Middle frontal gyrus (tissue), 1 donor: ENCODE data around the gene ZFR2.

ENCODE experiments used
- DNase-seq: peaks from one replicate; pipeline ENCODE4 v3.0.0-alpha.2; 2015; ENCODE audit warnings: low spot score; ENCODE audit errors: extremely low spot score

Gene ZFR2

DNA sequence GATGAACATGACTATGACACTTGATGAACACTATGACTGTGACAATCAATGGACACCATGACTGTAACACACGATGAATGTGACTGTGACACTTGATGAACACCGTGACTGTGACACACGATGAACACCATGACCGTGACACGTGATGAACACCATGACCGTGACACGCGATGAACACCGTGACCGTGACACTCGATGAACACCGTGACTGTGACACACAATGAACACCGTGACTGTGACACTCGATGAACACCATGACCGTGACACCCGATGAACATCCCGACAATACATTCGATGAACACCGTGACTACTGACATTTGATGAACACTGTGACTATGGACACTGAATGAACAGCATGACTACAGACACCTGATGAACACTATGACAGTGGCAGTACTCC, 30.9 kb downstream of the ZFR2 start:
- no peak for DNase-seq

DNA sequence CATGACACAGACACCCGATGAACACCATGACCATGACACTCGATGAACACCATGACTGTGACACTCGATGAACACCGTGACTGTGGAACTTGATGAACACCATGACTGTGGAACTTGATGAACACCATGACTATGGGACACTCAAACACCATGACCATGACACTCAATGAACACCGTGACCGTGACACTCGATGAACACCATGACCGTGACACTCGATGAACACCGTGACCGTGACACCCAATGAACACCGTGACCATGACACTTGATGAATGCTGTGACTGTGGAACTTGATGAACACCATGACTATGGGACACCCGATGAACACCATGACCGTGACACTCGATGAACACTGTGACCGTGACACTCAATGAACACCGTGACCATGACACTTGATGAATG, 31.5 kb downstream of the ZFR2 start:
- DNase-seq: no peak

DNA sequence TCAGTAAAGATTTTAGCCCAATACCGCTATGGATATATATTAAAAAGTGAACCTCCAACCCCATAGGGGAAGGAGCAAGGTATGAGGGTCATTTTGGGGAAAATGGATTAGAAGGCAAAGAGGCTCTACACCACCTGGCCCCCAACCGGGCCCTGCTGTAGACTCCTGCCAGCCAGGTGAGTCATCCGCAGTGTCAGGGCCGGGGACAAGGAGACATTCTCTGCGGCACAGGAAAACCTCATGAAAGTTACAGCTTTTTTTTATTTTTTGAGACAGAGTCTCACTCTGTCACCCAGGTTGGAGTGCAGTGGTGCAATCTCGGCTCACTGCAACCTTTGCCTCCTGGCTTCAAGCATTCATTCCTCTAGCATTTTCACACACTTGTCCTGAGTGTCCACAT, 32.0 kb downstream of the ZFR2 start:
- DNase-seq: no peak

DNA sequence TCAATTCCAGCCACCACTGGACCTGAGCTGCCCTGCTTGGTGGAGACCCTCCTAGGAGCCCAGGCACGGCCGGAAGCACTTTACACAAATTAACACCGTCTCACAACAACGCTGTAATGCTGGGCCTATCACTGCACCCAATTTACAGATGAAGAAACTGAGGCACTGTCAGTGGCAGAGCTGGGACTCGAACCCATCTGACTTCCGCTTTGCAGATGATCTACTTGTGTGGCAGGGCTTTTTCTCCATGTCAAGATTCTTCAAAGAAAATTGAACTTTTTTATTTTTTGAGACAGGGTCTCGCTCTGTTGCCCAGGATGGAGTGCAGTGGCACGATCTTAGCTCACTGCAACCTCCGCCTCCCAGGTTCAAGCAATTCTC, 33.8 kb downstream of the ZFR2 start:
- DNase-seq: no peak

DNA sequence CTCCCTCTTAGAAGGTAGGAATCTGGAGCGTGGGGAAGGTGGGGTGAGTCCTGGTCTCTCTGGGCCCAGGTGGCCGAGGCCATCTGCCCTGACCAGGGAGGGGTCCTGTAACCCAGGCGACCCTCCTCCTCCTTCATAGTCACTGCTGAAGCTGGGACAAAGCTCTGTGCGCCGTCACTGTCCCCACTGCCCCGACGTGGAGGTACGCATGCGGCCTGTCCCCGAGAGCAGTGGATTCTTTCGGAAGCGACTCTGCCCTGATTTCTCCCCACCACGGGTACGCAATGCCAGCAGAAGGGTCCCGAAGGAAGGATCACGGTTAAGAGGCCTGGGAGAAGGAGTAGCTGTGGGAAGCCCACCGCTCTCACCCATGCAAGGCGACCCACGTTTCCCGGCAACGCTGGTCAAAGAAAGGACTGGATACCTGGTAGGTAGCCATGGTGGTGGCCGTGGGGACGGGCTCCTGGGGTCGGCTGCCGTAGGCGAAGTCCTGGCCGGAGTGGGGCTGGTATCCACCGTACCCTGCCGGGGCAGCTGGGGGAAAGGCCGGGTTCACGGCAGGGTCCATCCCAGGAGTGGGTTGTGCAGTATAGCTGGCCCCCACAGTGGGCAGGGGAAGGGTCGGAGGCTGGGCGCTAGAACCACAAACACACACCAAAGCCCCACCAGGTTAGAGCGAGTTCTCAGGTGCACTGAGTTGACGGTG, 34.3 kb downstream of the ZFR2 start:
- DNase-seq: no peak

DNA sequence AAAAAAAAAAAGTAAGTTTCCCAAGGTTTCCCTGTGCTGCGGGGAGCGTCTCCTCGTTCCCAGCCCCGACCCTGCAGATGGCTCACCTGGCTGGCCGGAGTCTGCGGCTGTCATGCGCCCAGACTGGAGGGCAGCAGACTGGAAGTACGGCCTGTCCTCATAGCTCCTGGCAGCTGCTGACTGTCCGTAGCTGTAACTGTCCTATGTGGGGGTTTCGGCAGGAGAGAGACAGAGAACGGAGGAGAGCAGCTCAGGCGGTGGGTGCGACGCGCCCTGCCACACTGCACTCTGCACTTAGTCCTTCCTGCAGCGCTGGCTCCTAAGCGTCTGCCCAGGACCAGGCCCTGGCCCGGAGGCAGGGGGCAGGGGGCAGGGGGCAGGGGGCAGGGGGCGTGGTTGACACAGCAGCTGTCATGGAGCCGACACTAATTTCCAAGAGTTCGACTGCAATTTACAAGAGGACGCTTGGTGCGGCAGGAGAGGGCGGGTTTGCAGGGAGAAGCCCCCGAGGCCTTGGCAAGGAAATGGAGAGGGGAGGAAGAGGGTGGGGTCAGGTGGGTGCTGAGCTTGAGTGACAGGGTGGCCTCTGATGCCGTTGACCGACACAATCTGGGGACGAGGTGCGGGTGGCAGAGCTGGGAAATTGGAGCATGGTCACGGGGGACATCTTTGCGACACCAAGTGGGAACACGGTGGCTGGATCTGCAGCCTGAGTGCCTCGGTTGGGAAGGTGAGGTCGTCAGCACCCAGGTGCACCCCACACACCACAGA, 35.1 kb downstream of the ZFR2 start:
- no peak for DNase-seq

DNA sequence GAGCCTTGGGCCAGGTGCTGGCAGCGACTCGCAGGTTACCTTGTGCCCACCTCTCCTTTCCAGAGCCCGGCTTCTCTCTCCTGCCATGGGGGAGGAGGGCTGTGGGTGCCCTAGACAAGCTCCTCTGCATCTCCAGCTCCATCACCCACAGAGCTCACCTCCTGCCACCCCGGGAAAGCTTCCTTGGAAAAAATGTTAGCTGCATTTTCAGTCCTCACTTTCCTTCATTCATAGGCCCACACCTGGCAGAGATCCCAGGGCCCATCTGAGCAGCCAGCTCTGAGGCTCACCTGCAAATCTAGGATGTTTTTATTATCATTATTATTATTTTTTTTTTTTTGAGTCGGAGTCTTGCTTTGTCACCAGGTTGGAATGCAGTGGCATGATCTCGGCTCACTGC, 36.8 kb downstream of the ZFR2 start:
- no peak for DNase-seq

DNA sequence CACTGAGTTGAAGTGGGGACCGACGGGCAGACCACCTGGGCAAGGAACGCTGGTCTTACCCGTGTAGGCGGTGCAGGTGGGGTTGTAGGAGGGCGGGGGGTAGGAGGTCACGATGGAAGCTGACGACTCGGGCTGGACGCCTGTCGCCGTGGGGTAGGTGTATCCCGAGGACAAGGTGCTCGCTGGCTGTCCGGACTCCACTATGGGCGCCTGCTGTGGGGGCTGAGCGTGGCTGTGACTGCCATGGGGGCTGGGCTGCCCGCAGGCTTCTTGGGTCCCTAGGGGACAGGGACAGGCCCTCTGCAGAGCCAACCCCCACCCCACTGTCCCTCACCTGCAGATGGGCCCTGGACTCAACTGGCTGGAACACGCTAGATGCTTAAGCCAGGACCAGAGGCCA, 37.2 kb downstream of the ZFR2 start:
- DNase-seq: no peak

DNA sequence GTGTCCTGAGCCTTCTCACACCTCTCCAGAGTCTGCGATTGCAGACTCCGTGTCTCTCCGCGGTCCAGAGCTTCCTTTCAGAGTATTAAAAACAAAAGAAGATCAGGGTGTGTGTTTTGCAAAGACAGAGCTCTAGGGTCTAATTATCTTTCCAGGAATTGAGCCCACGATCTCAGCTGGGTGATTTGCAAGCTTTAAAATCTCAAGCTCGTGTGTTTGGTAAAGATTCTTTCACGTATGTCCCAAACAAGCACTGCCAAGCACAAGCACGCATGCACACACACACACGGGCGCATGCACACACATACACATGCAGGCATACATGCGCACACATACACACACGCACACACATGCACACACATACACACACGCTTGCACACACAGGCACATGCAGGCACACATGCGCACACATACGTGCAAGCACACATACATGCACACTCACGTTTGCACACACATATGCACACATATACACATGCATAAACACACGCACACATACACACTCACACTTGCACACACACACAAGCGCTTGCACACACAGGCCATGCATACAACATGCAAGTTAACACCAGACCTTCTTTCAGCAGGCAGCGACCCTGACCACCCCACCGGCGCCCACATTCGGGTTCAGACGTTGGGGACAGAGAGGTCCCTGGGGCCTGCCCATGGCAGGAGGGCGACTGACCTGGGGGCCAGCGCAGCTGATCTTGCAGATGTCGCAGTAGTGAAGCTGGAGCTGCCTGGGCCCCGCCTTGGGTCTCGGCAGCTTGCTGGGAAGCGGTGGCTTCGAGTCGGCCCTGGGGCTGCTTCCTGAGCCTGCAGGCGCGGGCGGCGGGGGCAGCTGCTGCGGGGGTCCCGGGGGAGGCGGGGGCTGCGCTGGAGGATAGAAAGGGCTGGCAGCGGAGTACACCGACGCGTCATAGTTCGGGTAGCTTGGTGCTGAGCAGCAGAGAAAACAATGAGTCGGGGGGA, 37.9 kb downstream of the ZFR2 start:
- DNase-seq: no peak

DNA sequence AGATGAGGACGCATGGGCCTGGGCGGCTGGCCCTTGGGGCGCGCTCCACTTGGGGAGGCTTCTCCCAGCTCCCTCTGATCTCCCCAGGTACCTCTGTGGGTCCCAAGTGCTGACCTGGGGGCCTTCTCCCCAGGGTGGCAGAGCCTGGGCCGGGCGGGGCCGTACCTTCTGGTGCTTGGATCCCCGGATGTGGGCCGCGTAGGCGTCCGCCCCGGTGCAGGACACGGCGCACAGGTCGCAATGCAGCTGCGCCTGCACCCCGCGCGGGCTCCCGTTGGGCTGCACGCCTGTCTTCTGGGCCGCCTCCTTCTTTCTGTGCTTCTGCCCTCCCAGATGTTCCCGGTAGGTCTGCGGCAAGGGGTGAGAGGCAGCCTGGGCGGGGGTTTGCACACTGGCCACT, 41.5 kb downstream of the ZFR2 start:
- no peak for DNase-seq

DNA sequence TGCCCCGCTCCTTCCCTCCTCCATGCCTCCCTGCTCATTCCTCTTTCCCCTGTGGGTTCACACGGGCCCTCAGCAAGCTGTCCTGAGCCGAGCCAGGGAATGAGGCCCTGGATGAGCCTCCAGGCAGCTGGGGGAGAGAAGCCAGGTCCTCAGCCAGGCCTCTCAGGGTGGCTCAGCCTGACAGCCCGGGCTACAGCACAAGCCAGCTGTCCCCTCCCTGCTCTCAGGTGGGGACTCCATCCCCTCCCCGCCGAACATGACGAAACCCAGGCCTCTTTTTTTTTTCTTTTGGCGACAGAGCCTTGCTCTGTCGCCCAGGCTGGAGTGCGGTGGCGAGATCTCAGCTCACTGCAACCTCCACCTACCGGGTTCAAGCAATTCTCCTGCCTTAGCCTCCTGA, 42.7 kb downstream of the ZFR2 start:
- no peak for DNase-seq

DNA sequence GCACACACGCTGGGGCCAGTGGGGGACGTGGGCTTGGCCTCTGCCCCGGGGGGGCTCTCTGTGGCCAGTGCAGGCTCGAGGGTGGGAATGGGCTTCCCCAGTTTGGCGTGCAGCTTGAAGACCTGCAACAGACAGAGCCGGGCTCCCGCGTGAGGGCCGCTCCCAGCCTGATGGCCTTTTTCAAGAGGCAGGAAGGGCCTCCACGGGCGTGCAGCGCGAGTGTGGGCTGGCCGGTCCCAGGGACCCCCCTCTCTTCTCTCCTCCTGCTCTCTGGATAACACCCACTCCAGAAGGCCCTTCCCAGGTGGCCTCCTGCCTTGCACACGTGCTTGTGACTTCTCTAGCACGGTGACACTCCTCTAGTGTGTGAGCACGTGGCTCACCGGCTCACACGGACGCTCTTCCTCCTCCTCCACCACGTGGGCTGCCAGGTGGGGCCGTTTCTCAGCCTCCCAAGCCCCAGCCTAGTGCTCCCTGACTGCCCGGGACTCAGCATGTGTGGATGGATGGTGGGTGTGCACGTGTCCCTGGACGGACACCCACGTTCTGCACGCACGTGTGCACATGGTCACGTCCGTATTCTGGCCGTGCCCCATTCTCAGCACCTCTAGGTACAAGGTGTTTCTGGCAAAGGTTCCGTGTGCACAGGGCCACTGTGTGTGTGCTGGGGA, 43.4 kb downstream of the ZFR2 start:
- no peak for DNase-seq

DNA sequence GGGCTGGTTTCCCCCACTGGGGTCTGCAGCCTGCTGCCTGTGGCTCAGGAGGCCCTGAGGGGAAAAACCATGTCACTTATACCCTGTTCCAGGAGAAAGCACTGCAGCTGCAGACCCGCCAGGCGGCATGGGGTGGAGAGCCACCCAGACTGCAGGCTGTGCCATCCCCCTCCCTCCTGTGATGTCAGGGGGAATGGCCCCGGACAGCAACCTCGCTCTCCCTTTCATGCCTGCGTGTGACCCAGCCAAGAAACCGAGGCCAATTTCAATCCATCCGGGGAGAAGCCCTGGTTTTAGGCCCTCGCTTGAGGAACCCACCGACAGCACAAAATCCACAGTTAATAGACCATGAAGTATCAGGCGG, 45.5 kb downstream of the ZFR2 start:
- DNase-seq: no peak

DNA sequence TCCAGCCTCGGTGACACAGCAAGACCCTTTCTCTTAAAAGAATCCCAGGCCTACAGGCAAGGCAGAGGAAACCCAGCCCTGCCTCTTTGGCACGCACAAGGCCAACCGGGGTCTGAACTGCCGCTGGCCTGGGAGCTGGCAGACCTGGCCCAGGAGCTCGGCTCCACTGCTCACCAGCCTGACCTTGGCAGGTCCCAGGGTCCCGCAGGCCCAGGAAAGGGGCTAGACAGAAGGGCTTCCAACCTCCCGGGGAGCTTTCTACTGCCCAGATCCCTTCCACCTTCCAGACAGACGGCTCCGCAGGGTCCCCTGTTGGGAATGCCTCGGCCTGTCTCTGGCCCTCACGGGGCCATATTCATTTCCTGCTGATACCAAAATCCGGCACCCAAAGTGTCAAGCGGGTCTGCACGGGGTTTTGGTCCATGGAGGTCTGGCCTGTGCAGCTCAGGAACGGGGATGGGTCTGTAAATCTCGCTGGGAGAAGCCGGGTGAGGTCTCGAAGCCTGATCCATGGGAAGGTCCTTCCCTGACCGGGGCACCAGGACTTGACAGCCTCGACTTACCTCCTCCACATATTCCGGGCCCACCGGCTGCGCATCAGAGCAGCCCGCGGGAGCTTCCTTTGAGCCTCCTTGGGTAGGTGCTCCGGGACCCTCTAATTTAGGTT, 46.0 kb downstream of the ZFR2 start:
- DNase-seq: no peak

DNA sequence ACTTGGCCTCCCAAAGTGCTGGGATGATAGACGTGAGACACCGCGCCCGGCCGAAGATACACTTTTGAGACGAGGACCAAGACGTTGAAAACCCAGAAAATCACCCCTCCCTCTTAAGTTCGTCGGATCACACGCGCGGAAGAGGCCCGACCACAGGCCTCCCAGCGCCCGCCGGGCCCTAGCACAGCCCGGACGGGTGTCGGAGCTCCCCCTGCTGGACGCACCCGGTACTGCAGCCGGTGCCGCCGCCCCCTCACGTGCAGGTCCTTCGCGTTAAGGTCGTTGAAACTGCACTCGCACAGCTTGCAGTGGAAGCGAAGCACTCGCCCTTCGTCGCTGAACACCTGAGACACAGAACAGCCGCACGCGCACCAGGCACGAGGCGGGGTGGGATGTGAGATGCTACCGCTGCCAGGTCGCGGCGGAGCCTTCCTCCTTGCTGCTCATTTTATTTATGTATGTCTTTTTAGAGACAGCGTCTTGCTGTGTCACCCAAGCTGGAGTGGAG, 46.9 kb downstream of the ZFR2 start:
- DNase-seq: no peak

DNA sequence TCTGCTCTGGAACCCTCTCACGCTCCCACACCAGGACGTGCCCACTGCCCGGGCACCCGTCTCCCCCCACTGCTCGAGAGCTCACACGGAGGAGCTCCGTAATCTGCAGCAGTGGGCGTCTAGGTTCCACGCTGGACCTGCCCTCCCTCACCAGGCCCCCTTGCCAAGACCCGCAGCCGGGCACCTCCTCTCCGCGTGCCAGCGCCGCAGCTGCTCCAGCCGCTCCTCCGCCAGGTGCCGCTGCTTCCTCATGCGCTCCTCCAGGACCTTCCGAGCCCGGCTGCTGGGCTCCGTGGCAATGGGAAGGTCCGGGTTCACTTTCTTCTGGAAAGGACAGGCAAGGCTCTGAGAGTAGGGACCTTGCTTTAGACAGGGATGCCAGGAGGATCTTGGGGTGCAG, 47.7 kb downstream of the ZFR2 start:
- DNase-seq: no peak

DNA sequence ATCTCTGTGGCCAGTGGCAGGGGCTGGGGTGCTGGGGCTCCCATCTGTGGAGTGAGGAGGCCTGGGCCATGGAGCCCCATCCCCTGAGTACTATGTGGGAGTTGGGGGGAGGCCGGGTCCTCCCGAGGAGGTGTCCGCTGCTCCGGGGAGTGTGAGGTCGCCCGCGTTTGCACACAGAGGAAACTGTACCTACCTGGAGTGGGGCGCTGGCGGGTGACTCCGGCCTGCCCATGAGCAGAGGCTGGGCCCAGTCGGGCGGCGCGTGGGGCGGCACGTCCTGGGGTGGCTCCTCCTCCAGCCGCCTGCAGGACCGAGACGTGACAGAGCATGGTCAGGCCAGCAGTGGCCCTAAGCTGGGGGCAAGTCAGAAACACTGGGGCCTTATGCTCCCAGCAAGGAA, 48.8 kb downstream of the ZFR2 start:
- no peak for DNase-seq

DNA sequence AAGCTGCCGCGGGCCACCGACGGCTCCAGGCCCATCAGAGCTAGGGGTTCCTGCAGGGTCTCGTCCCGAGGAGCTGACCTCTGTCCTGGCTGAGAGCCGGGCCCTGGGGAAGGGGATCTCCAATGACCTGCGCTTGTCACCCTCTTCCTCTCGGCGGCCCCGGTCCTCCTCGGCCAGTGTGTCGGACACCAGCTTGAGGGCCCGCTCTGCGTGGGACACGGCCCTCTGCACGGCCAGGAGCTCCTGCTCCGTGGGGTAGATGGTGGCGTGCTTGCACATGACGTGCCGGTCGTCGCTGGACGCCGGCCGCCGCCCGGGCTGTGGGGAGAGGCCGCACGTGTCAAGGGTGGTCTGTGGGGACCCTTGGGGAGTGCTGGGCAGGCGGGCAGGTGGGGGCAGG, 49.9 kb downstream of the ZFR2 start:
- no peak for DNase-seq

DNA sequence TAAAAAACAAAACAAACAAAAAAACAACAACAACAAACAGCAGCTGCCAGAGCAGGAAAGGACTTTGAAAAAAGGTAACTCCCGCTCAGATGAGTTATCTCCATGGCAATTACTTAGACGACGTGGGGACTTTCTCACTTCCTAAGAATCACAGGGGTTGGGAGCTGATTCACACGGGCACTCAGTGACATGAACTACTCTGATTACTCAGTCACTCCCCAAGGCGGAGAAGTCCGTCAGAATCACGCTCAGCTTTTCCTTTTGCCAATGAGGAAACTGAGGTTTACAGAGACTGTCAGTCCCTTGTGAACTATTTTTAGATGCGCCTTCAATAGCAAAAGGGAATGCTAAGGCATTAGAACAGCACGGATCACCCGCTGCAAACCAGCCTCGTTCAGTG, 50.4 kb downstream of the ZFR2 start:
- peak; percentile 9 for DNase-seq

DNA sequence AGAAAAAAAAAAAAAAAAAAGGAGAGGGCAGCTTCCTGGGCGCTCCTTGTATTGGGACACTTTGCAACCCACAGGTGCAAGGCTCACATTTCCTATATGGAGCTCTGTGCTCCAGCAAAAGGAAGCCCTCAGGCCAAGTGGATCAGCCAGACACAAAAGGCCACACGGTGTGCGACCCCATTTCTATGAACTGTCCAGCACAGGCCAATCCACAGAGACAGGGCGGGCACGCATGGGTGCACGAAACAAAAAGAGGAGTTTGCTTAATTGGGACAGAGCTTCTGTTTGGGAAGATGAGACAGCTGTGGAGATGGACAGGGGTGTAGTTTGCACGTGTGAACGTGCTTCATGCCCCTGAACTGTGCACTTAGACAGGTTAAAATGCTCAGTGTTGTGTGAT, 51.1 kb downstream of the ZFR2 start:
- no peak for DNase-seq
